Left ventricle myocardium superior (tissue), 1 donor: ENCODE data around the gene PTX4. TPM values are rescaled to one million over a fixed set of nuclear protein-coding genes. Genes with fewer than 3 reads are reported as not detected.
"Not testable (repeated sequence)": the region's sequence is repeated elsewhere in the genome, so short reads cannot be mapped to it uniquely, and the experiment has no call there.

Experiments used
- ATAC-seq: fragments of 200-7000 bp; cut with Tn5 transposase; one replicate; pipeline ENCODE4 v1.9.1; 2020; ENCODE audit warnings: mild to moderate bottlenecking, moderate library complexity
- DNase-seq: peaks from one replicate; pipeline ENCODE4 v3.0.0-alpha.2; 2020
- intact Hi-C: fragments of 100-400 bp; cut with micrococcal nuclease; formaldehyde crosslinking; loops from one replicate; pipeline ENCODE4 v1.11.0; 2022
- total RNA-seq: library from RNA; stranded (reverse); fragmentation: NEBNext Ultra II Directional; extraction: Animal tissue kit (Norgen Biotek cat#: 25700); gene quantifications from one replicate; pipeline ENCODE4 v1.2.1, GENCODE V29; 2021
- donor health status: DM: no; HTN: yes; CAD: no; lungs with severe emphysema.

Gene PTX4
- total RNA-seq, 1 donor from 2014 or later: not detected

- DNase-seq (no peak), ATAC-seq (no peak)
- intact Hi-C loops: no loop called here
Observed at GRCh38 chr16:1450841-1451240, 37.9 kb downstream of the PTX4 start.

GRCh38 chr16:1450218-1450617 is 38.5 kb downstream of the PTX4 start:
- intact Hi-C loops: no loop called here
- ATAC-seq (no peak), DNase-seq (no peak)

- ATAC-seq (no peak), DNase-seq (no peak)
- intact Hi-C loops: no loop called here
Observed at GRCh38 chr16:1449201-1449788, 39.4 kb downstream of the PTX4 start.

- DNase-seq (no peak), ATAC-seq (no peak)
- intact Hi-C loops: no loop called here
Observed at GRCh38 chr16:1448536-1449116, 40.1 kb downstream of the PTX4 start.

GRCh38 chr16:1447965-1448364 is 40.8 kb downstream of the PTX4 start:
- intact Hi-C loops: no loop called here
- ATAC-seq (no peak), DNase-seq (no peak)

GRCh38 chr16:1446296-1447080 is 42.3 kb downstream of the PTX4 start:
- ATAC-seq (no peak), DNase-seq (no peak)
- intact Hi-C loops: no loop called here

GRCh38 chr16:1445518-1446203 is 43.1 kb downstream of the PTX4 start:
- intact Hi-C loops: no loop called here
- ATAC-seq: no peak

GRCh38 chr16:1444730-1445517 is 43.8 kb downstream of the PTX4 start:
- ATAC-seq (no peak), DNase-seq (no peak)
- intact Hi-C loops: no loop called here

More at GRCh38 chr16:1445518-1446203, 43.1 kb downstream of the PTX4 start:
- DNase-seq: no peak

GRCh38 chr16:1443980-1444729 is 44.6 kb downstream of the PTX4 start, which contains the start of gene CCDC154:
TSS of gene CCDC154 (minus strand) at chr16:1444556. CDS start at chr16:1444322, 234 bp downstream.
- intact Hi-C loops: no loop called here
- no peak for DNase-seq
- ATAC-seq: no peak

- ATAC-seq: no peak
- intact Hi-C loops: no loop called here
- DNase-seq: no peak
Observed at GRCh38 chr16:1443403-1443973, 45.3 kb downstream of the PTX4 start.

- DNase-seq (no peak), ATAC-seq (no peak)
- intact Hi-C loops: no loop called here
Observed at GRCh38 chr16:1442697-1443096, 46.0 kb downstream of the PTX4 start.

- intact Hi-C loops: no loop called here
- DNase-seq (no peak), ATAC-seq (no peak)
Observed at GRCh38 chr16:1441391-1441829, 47.3 kb downstream of the PTX4 start.

GRCh38 chr16:1439699-1440074 is 49.1 kb downstream of the PTX4 start:
- ATAC-seq, DNase-seq, intact Hi-C loops: not testable (repeated sequence)

- DNase-seq (no peak), ATAC-seq (no peak)
- intact Hi-C loops: no loop called here
Observed at GRCh38 chr16:1439058-1439698, 49.6 kb downstream of the PTX4 start.

GRCh38 chr16:1438229-1439057 is 50.3 kb downstream of the PTX4 start:
- DNase-seq (no peak), ATAC-seq (no peak)
- intact Hi-C loops: no loop called here

GRCh38 chr16:1437606-1438005 is 51.1 kb downstream of the PTX4 start:
- ATAC-seq (no peak), DNase-seq (no peak)

More at GRCh38 chr16:1437606-1438005, 51.1 kb downstream of the PTX4 start:
- intact Hi-C loops: no loop called here
